Measurements from ENCODE around the gene KCNK4. TPM values are rescaled to one million over a fixed set of nuclear protein-coding genes. Genes with fewer than 3 reads are reported as not detected.
A peak's percentile ranks its signal among the peaks of the same experiment; 100 is the strongest.

Gene KCNK4
- total RNA-seq, 2 donors from 2014 or later: not detected

GRCh38 chr11:64278576-64279190 lies 12.4 kb upstream of the KCNK4 start:
- TF ChIP-seq, protein P1, sequence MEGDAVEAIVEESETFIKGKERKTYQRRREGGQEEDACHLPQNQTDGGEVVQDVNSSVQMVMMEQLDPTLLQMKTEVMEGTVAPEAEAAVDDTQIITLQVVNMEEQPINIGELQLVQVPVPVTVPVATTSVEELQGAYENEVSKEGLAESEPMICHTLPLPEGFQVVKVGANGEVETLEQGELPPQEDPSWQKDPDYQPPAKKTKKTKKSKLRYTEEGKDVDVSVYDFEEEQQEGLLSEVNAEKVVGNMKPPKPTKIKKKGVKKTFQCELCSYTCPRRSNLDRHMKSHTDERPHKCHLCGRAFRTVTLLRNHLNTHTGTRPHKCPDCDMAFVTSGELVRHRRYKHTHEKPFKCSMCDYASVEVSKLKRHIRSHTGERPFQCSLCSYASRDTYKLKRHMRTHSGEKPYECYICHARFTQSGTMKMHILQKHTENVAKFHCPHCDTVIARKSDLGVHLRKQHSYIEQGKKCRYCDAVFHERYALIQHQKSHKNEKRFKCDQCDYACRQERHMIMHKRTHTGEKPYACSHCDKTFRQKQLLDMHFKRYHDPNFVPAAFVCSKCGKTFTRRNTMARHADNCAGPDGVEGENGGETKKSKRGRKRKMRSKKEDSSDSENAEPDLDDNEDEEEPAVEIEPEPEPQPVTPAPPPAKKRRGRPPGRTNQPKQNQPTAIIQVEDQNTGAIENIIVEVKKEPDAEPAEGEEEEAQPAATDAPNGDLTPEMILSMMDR (IDR thresholded peaks at IDR 0.05): no peak
- DNase-seq (ENCODE audit: low spot score) (no peak), ATAC-seq (ENCODE audit: insufficient number of reproducible peaks, low FRiP score, low read depth) (no peak)
- Histone ChIP-seq H3K9me3 (no peaks in the 10 kb centered on the region), H3K4me1 (ENCODE audit: control insufficient read depth in 1 of 2, low read depth in 2 of 2) (peaks cover 9 to 10% of the 10 kb centered on the region in 2 donors), H3K27ac (no peak overlapping the region), H3K4me3 (no peak overlapping the region), H3K27me3 (replicated peaks; ENCODE audit: insufficient read depth) (no peaks in the 10 kb centered on the region), H3K36me3 (peaks cover 31% of the 10 kb centered on the region)

DNA sequence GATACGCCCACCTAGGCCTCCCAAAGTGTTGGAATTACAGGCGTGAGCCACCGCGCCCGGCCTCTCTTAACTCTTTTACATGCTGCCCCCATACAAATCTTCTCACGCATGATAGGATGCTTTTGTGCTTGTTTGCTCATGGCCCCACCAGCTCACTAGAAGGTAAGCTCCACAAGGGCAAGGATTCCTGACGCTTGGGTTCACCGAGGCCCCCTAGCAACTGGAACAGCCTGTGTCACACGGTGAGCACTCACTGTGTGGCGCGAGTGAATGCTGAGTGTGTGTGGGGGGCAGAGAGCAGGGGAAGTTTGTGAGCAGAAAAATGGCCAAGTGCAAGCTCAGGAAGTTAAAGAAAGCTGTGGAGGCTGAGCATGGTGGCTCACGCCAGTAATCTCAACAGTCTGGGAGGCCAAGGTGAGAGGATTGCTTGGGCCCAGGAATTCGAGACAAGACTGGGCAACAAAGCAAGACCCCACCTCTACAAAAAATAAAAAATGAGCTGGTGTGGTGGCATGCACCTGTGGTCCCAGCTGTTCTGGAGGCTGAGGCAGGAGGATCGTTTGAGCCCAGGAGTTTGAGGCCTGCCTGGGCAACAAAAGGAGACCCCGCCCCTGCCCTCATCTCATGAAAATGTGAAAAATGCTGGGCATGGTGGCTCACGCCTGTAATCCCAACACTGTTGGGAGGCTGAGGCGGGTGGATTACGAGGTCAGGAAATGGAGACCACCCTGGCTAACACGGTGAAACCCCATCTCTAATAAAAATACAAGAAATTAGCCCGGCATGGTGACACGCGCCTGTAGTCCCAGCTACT lies 8.9 kb upstream of the KCNK4 start:
- H3K4me1 ChIP-seq (ENCODE audit: control insufficient read depth in 1 of 2, low read depth in 2 of 2): peaks cover 18 to 29% of the 10 kb centered on the region in 2 donors
- H3K36me3 ChIP-seq: peaks cover 20% of the 10 kb centered on the region
- no peak for DNase-seq (ENCODE audit: low spot score)
- H3K9me3 ChIP-seq: no peaks in the 10 kb centered on the region
- no peak for ATAC-seq (ENCODE audit: insufficient number of reproducible peaks, low FRiP score, low read depth)
- no peak overlapping the region for H3K4me3 ChIP-seq
- TF ChIP-seq, protein P1 (IDR thresholded peaks at IDR 0.05): no peak
- H3K27ac ChIP-seq: no peak overlapping the region
- H3K27me3 ChIP-seq (replicated peaks; ENCODE audit: insufficient read depth): no peaks in the 10 kb centered on the region

GRCh38 chr11:64283092-64283491 lies 8.0 kb upstream of the KCNK4 start:
- Histone ChIP-seq H3K9me3 (no peaks in the 10 kb centered on the region), H3K27me3 (replicated peaks; ENCODE audit: insufficient read depth) (no peaks in the 10 kb centered on the region), H3K4me1 (ENCODE audit: control insufficient read depth in 1 of 2, low read depth in 2 of 2) (peaks cover 18 to 32% of the 10 kb centered on the region in 2 donors), H3K27ac (no peak overlapping the region), H3K4me3 (peak overlapping the region; percentile 92), H3K36me3 (peaks cover 15% of the 10 kb centered on the region)
- ATAC-seq (ENCODE audit: insufficient number of reproducible peaks, low FRiP score, low read depth) (no peak), DNase-seq (ENCODE audit: low spot score) (no peak)
- TF ChIP-seq, protein P1 (IDR thresholded peaks at IDR 0.05): no peak

DNA sequence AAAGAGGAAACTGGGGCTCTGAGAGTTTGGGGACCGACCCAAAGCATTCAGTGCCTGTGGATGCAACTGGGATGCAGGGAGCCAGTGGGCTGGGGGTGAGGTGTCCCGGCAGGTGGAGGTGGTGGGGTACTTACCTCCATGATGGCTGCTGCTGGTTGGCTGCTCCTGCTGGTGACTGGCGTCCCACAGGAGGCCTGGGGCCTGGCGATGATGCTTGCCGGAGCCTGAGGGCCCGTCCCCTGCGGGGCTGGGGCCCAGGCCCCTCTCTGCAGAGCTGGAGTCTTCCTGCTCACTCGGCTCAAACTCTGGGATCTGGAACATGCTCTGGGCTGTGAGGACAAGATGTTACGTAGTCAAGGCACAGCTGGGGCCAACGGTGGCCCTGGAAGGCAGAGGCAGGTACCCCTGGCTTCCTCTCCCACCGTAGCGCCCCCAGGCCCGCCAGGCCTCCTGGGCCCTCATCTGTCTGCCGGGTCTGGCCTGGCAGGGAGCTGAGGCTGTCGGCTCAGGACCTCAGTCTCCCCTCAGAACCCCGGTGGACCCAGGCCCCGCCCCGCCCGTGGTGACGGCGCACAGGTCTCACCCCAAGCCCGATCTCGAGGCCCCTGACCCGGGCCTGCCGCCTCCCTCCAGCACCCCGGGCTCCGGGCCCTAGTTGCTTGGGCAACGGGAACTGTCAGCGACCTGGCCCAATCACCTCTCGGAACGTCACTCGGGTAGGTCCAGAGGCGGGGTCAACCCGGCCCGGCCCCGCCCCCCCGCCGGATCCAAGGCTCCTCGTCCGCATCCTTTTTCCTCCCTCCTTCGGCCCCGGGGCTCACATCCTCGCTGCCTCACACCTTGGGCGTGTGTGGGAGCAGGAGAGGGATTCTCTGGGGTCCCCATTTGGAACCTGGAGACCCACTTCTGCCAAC lies 6.8 kb upstream of the KCNK4 start, which contains the start of gene BAD:
BAD (minus strand) TSS at position 618 of the 914 bp plus-strand sequence; CDS start at position 321, 297 bp downstream.
- ATAC-seq (ENCODE audit: insufficient number of reproducible peaks, low FRiP score, low read depth): peak; percentile 75
- Histone ChIP-seq H3K27me3 (replicated peaks; ENCODE audit: insufficient read depth) (no peaks in the 10 kb centered on the region), H3K9me3 (no peaks in the 10 kb centered on the region), H3K4me1 (ENCODE audit: control insufficient read depth in 1 of 2, low read depth in 2 of 2) (peaks cover 18 to 32% of the 10 kb centered on the region in 2 donors), H3K4me3 (peak within 1 kb of the TSS; percentile 92), H3K36me3 (peaks cover 6% of the 10 kb centered on the region), H3K27ac (peak within 1 kb of the TSS; percentile 91 to 94)
- TF ChIP-seq, protein P1 (IDR thresholded peaks at IDR 0.05): no peak
- peak; percentile 84 for DNase-seq (ENCODE audit: low spot score)
